Endothelial cell (in vitro differentiated cells): ENCODE measurements around the gene AVEN. TPM values are rescaled to one million over a fixed set of nuclear protein-coding genes. Genes with fewer than 3 reads are reported as not detected.

Source experiments
- DNase-seq: peaks from one replicate; pipeline ENCODE4 v3.0.0; 2021; ENCODE audit warnings: low spot score
- H3K27ac Mint-ChIP-seq: one replicate; pipeline ENCODE4 v1.8.0; 2021; ENCODE audit warnings: mixed read lengths, inconsistent platforms; ENCODE audit not compliant: unreplicated experiment
- H3K27me3 Mint-ChIP-seq: one replicate; pipeline ENCODE4 v1.8.0; 2021; ENCODE audit warnings: mild to moderate bottlenecking, moderate library complexity, mixed read lengths, inconsistent platforms; ENCODE audit not compliant: unreplicated experiment
- H3K36me3 Mint-ChIP-seq: one replicate; pipeline ENCODE4 v1.8.0; 2021; ENCODE audit warnings: mild to moderate bottlenecking, low read depth, mixed read lengths, inconsistent platforms; ENCODE audit not compliant: unreplicated experiment
- H3K4me1 Mint-ChIP-seq: one replicate; pipeline ENCODE4 v1.8.0; 2021; ENCODE audit warnings: mild to moderate bottlenecking, mixed read lengths, inconsistent platforms; ENCODE audit not compliant: unreplicated experiment
- H3K4me3 Mint-ChIP-seq: one replicate; pipeline ENCODE4 v1.8.0; 2021; ENCODE audit warnings: mild to moderate bottlenecking, mixed read lengths, inconsistent platforms; ENCODE audit not compliant: unreplicated experiment
- H3K9me3 Mint-ChIP-seq: one replicate; pipeline ENCODE4 v1.8.0; 2021; ENCODE audit warnings: mixed read lengths, inconsistent platforms; ENCODE audit not compliant: unreplicated experiment
- CTCF ChIP-seq: fragments of 200-600 bp; sonication (generic); IDR thresholded peaks from one replicate; pipeline ENCODE4 v1.5.0; 2021; ENCODE audit warnings: antibody characterized with exemption; ENCODE audit not compliant: unreplicated experiment
- total RNA-seq: library from RNA; stranded (reverse); fragmentation: NEBNext Ultra II Directional; extraction: Animal tissue kit (Norgen Biotek cat#: 25700); gene quantifications from one replicate; pipeline ENCODE4 v1.2.1, GENCODE V29; 2021; ENCODE audit not compliant: unreplicated experiment

Gene AVEN
- total RNA-seq, 1 donor from 2014 or later = 14.8 TPM

GRCh38 chr15:33960549-33960935, 78.5 kb downstream of the AVEN start:
- no peak for TF ChIP-seq CTCF
- Mint-ChIP-seq H3K36me3 (no peaks in the 10 kb centered on the region), H3K4me1 (no peaks in the 10 kb centered on the region), H3K4me3 (no peak overlapping the region), H3K27ac (no peak overlapping the region), H3K27me3 (no peaks in the 10 kb centered on the region), H3K9me3 (no peaks in the 10 kb centered on the region)
- no peak for DNase-seq

GRCh38 chr15:33959844-33960548, 79.0 kb downstream of the AVEN start:
- Mint-ChIP-seq H3K4me3 (no peak overlapping the region), H3K9me3 (no peaks in the 10 kb centered on the region), H3K27me3 (no peaks in the 10 kb centered on the region), H3K4me1 (no peaks in the 10 kb centered on the region), H3K27ac (no peak overlapping the region), H3K36me3 (no peaks in the 10 kb centered on the region)
- no peak for TF ChIP-seq CTCF
- DNase-seq = no peak

GRCh38 chr15:33956397-33956796, 82.6 kb downstream of the AVEN start:
- TF ChIP-seq CTCF = no peak
- Mint-ChIP-seq H3K4me3 (no peak overlapping the region), H3K27ac (no peak overlapping the region), H3K4me1 (no peaks in the 10 kb centered on the region), H3K27me3 (no peaks in the 10 kb centered on the region), H3K36me3 (no peaks in the 10 kb centered on the region), H3K9me3 (no peaks in the 10 kb centered on the region)
- DNase-seq = no peak

- Mint-ChIP-seq H3K4me3 (no peak overlapping the region), H3K36me3 (no peaks in the 10 kb centered on the region), H3K27ac (no peak overlapping the region), H3K4me1 (no peaks in the 10 kb centered on the region), H3K27me3 (no peaks in the 10 kb centered on the region), H3K9me3 (no peaks in the 10 kb centered on the region)
- no peak for DNase-seq
- no peak for TF ChIP-seq CTCF
Observed at GRCh38 chr15:33955945-33956344, 83.1 kb downstream of the AVEN start.

- DNase-seq = no peak
- Mint-ChIP-seq H3K9me3 (no peaks in the 10 kb centered on the region), H3K27ac (no peak overlapping the region), H3K4me3 (no peak overlapping the region), H3K36me3 (no peaks in the 10 kb centered on the region), H3K4me1 (no peaks in the 10 kb centered on the region), H3K27me3 (no peaks in the 10 kb centered on the region)
- no peak for TF ChIP-seq CTCF
Observed at GRCh38 chr15:33946152-33946551, 92.9 kb downstream of the AVEN start.
